ENCODE data around the gene ADGRL4. TPM values are rescaled to one million over a fixed set of nuclear protein-coding genes. Genes with fewer than 3 reads are reported as not detected.

ADGRL4 gene
- total and polyA plus RNA-seq, 11 donors, result 9.0 to 41.1 (median 17.7) TPM

DNA sequence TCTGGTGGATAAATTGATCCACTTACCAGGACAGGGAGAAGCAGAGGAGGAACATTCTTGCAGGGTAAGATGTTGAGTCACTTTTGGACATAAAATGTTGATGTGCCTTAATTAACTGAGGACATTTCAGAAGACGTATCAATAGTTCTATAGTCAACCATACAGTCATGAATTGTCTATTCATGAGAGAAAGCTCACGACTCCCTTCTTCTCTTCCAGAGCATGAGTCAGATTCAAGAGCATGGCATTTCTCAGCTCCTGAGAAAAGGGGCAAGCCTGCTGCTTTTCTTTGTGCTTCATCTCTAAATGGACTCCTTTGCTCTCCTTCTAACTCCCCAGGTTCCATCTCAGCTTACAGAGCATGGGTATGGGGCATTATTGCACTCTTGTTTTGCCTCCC lies 55.7 kb downstream of the ADGRL4 start:
- no peak overlapping the region for H3K4me3 ChIP-seq
- DNase-seq (no peak), ATAC-seq (no peak)
- no peaks in the 10 kb centered on the region for H3K27me3 ChIP-seq
- intact Hi-C loops (cut with DNase I), result no loop called here
- no peak overlapping the region for H3K27ac ChIP-seq
- H3K4me1 ChIP-seq, result no peaks in the 10 kb centered on the region
- H3K9me3 ChIP-seq, result no peaks in the 10 kb centered on the region
- TF ChIP-seq, protein P1, sequence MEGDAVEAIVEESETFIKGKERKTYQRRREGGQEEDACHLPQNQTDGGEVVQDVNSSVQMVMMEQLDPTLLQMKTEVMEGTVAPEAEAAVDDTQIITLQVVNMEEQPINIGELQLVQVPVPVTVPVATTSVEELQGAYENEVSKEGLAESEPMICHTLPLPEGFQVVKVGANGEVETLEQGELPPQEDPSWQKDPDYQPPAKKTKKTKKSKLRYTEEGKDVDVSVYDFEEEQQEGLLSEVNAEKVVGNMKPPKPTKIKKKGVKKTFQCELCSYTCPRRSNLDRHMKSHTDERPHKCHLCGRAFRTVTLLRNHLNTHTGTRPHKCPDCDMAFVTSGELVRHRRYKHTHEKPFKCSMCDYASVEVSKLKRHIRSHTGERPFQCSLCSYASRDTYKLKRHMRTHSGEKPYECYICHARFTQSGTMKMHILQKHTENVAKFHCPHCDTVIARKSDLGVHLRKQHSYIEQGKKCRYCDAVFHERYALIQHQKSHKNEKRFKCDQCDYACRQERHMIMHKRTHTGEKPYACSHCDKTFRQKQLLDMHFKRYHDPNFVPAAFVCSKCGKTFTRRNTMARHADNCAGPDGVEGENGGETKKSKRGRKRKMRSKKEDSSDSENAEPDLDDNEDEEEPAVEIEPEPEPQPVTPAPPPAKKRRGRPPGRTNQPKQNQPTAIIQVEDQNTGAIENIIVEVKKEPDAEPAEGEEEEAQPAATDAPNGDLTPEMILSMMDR (IDR thresholded peaks at IDR 0.05), result no peak
- no peak for TF ChIP-seq POLR2A (IDR thresholded peaks at IDR 0.05)
- WGBS, 4 donors, result 85 to 86% (median 85%) methylated on average over 2 of the region's 2 CpGs
- H3K36me3 ChIP-seq, result no peaks in the 10 kb centered on the region

GRCh38 chr1:78949227-78949626 lies 57.3 kb downstream of the ADGRL4 start:
- DNase-seq (no peak), ATAC-seq (no peak)
- Histone ChIP-seq H3K4me1 (no peaks in the 10 kb centered on the region), H3K27me3 (no peaks in the 10 kb centered on the region), H3K4me3 (no peak overlapping the region), H3K27ac (no peak overlapping the region), H3K36me3 (no peaks in the 10 kb centered on the region), H3K9me3 (no peaks in the 10 kb centered on the region)
- intact Hi-C loops (cut with DNase I), result no loop called here
- 69 to 80% (median 73%) methylated on average over 2 of the region's 2 CpGs for WGBS, 4 donors
- TF ChIP-seq POLR2A (IDR thresholded peaks at IDR 0.05), result no peak
- TF ChIP-seq, protein P1 (IDR thresholded peaks at IDR 0.05), result no peak

DNA sequence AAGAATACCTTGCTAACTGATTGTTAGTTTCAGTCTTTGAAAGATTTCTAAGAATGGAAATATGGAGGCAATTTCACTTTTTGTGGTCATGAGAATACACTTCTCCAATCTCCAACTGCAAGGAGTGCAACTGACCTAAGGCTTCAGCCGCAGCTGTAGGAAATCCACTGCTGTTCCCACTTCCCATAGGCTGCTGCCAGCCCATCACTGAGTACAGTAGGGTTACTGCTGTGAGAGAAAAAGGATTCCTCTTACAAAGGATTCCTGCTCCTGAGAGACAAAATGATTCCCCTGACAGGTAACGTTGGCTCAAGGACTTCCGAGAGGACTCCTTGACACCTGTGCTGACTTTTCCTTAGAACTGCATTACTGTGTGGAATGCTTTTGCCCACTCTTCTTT lies 87.4 kb downstream of the ADGRL4 start:
- peaks cover 0 to 26% (median 0%) of the 10 kb centered on the region in 9 donors for H3K36me3 ChIP-seq
- H3K4me3 ChIP-seq, result no peak overlapping the region
- ATAC-seq (no peak), DNase-seq (no peak)
- WGBS, 4 donors, result 67 to 86% (median 78%) methylated on average over 3 of the region's 3 CpGs
- TF ChIP-seq, protein P1 (IDR thresholded peaks at IDR 0.05), result no peak
- no peak for TF ChIP-seq POLR2A (IDR thresholded peaks at IDR 0.05)
- no peak overlapping the region for H3K27ac ChIP-seq
- H3K9me3 ChIP-seq, result no peaks in the 10 kb centered on the region
- intact Hi-C loops (cut with DNase I), result loop anchor here in 1 of 10 donors (10.0 kb wide), 1 partner anchor 64 kb away; no protein-coding TSS in a partner anchor
- no peaks in the 10 kb centered on the region for H3K4me1 ChIP-seq
- no peaks in the 10 kb centered on the region for H3K27me3 ChIP-seq

GRCh38 chr1:78918157-78918556 lies 88.4 kb downstream of the ADGRL4 start:
- no peak for DNase-seq
- TF ChIP-seq POLR2A (IDR thresholded peaks at IDR 0.05), result no peak
- TF ChIP-seq, protein P1 (IDR thresholded peaks at IDR 0.05), result no peak
- no peak overlapping the region for H3K27ac ChIP-seq
- H3K9me3 ChIP-seq, result no peaks in the 10 kb centered on the region
- H3K4me3 ChIP-seq, result no peak overlapping the region
- no peak for ATAC-seq
- H3K36me3 ChIP-seq, result peaks cover 0 to 26% (median 0%) of the 10 kb centered on the region in 9 donors
- H3K4me1 ChIP-seq, result no peaks in the 10 kb centered on the region
- WGBS, 4 donors, result 93 to 97% (median 94%) methylated on average over 2 of the region's 2 CpGs
- intact Hi-C loops (cut with DNase I), result loop anchor here in 1 of 10 donors (10.0 kb wide), 1 partner anchor 63 kb away; no protein-coding TSS in a partner anchor
- no peaks in the 10 kb centered on the region for H3K27me3 ChIP-seq
